Mesenchymal stem cell (in vitro differentiated cells and primary cell): Measurements from ENCODE around the gene COL3A1.

ENCODE experiments used
- DNase-seq: peaks from one replicate; pipeline ENCODE4 v3.0.0-alpha.2; 2013
- H2AFZ ChIP-seq: one replicate; pipeline ENCODE4 v1.6.1; 2013; ENCODE audit warnings: low read depth, mild to moderate bottlenecking, control low read depth, inconsistent platforms, low read length, moderate library complexity
- H2AK5ac ChIP-seq: 2 replicates; pipeline ENCODE4 v1.6.1; 2013; ENCODE audit warnings: low read length, moderate library complexity, mild to moderate bottlenecking, inconsistent platforms; ENCODE audit not compliant: severe bottlenecking
- H2BK120ac ChIP-seq: one replicate; pipeline ENCODE4 v1.6.1; 2013; ENCODE audit warnings: low read depth, mild to moderate bottlenecking, inconsistent platforms, low read length, moderate library complexity
- H2BK12ac ChIP-seq, 2 experiments: one replicate each; pipeline ENCODE4 v1.6.1; 2013; ENCODE audit warnings: inconsistent platforms in 2 of 2, low read length in 2 of 2, mild to moderate bottlenecking in 2 of 2, moderate library complexity in 2 of 2, control low read depth in 1 of 2
- H2BK15ac ChIP-seq: one replicate; pipeline ENCODE4 v1.6.1; 2013; ENCODE audit warnings: mild to moderate bottlenecking, low read depth, inconsistent platforms; ENCODE audit not compliant: poor library complexity, severe bottlenecking
- H2BK5ac ChIP-seq: 2 replicates; pipeline ENCODE4 v1.6.1; 2013; ENCODE audit warnings: low read depth, mild to moderate bottlenecking, low read length, control low read depth, inconsistent platforms; ENCODE audit not compliant: poor library complexity, severe bottlenecking
- H3K14ac ChIP-seq, 2 experiments: one replicate each; pipeline ENCODE4 v1.6.1; 2013; ENCODE audit warnings: inconsistent platforms in 2 of 2, low read length in 2 of 2, control low read depth in 1 of 2, mild to moderate bottlenecking in 1 of 2, moderate library complexity in 1 of 2
- H3K18ac ChIP-seq, 2 experiments: one replicate each; pipeline ENCODE4 v1.6.1; 2013; ENCODE audit warnings: inconsistent platforms in 2 of 2, low read length in 2 of 2, control low read depth in 1 of 2, low read depth in 1 of 2, mild to moderate bottlenecking in 1 of 2
- H3K23ac ChIP-seq, 2 experiments: one replicate each; pipeline ENCODE4 v1.6.1; 2013; ENCODE audit warnings: inconsistent platforms in 2 of 2, low read length in 2 of 2, mild to moderate bottlenecking in 2 of 2, moderate library complexity in 2 of 2, control low read depth in 1 of 2
- H3K27ac ChIP-seq: 2 replicates; pipeline ENCODE4 v1.5.1; 2013; ENCODE audit warnings: mild to moderate bottlenecking, moderate library complexity, low read length, control low read depth, inconsistent platforms; ENCODE audit not compliant: poor library complexity, severe bottlenecking
- H3K27me3 ChIP-seq, 2 experiments: 2 replicates each; pipeline versions ENCODE4 v1.6.1 to v1.7.0; 2013; ENCODE audit warnings: low read length in 2 of 2, mild to moderate bottlenecking in 2 of 2, moderate library complexity in 2 of 2, control low read depth in 1 of 2, inconsistent platforms in 1 of 2; ENCODE audit not compliant: control insufficient read depth in 1 of 2, insufficient read depth in 1 of 2
- H3K36me3 ChIP-seq, 2 experiments: 2 replicates each; pipeline versions ENCODE4 v1.6.1 to v1.7.0; 2013; ENCODE audit warnings: low read length in 2 of 2, control low read depth in 1 of 2, inconsistent platforms in 1 of 2, low read depth in 1 of 2, mild to moderate bottlenecking in 1 of 2; ENCODE audit not compliant: insufficient read depth in 2 of 2, control insufficient read depth in 1 of 2
- H3K4ac ChIP-seq, 2 experiments: one replicate each; pipeline ENCODE4 v1.6.1; 2013; ENCODE audit warnings: inconsistent platforms in 2 of 2, low read length in 2 of 2, mild to moderate bottlenecking in 2 of 2, moderate library complexity in 2 of 2, control low read depth in 1 of 2, low read depth in 1 of 2
- H3K4me1 ChIP-seq: 2 replicates; pipeline ENCODE4 v1.6.1; 2013; ENCODE audit warnings: low read depth, low read length, control low read depth; ENCODE audit not compliant: control insufficient read depth, insufficient read depth
- H3K4me2 ChIP-seq: 2 replicates; pipeline ENCODE4 v1.6.1; 2013; ENCODE audit warnings: low read length, mild to moderate bottlenecking, inconsistent platforms; ENCODE audit not compliant: poor library complexity, severe bottlenecking
- H3K4me3 ChIP-seq, 2 experiments: 2 replicates each; pipeline versions ENCODE4 v1.5.1 to v1.7.0; 2013; ENCODE audit warnings: low read length in 2 of 2, mild to moderate bottlenecking in 2 of 2, control low read depth in 1 of 2, low read depth in 1 of 2; ENCODE audit not compliant: insufficient read depth in 1 of 2
- H3K79me1 ChIP-seq: replicated peaks from 2 replicates; pipeline ENCODE4 v1.6.1; 2013; ENCODE audit warnings: mild to moderate bottlenecking, control low read depth, low read length, inconsistent platforms; ENCODE audit not compliant: poor library complexity, severe bottlenecking
- H3K9ac ChIP-seq: 2 replicates; pipeline ENCODE4 v1.7.0; 2013; ENCODE audit warnings: mild to moderate bottlenecking, low read length, moderate library complexity
- H3K9me3 ChIP-seq: 2 replicates; pipeline ENCODE4 v1.7.0; 2013; ENCODE audit warnings: mild to moderate bottlenecking, low read length; ENCODE audit not compliant: control insufficient read depth
- H4K8ac ChIP-seq: one replicate; pipeline ENCODE4 v1.6.1; 2013; ENCODE audit warnings: inconsistent platforms, mild to moderate bottlenecking, low read length, moderate library complexity
- H4K91ac ChIP-seq: one replicate; pipeline ENCODE4 v1.6.1; 2013; ENCODE audit warnings: mild to moderate bottlenecking, low read length, inconsistent platforms
- WGBS: methylation state at CpG from one replicate; pipeline ENCODE4 v1.1.7; 2013; ENCODE audit warnings: mixed read lengths; 5-methylcytosine and 5-hydroxymethylcytosine counted together

COL3A1 gene

DNA sequence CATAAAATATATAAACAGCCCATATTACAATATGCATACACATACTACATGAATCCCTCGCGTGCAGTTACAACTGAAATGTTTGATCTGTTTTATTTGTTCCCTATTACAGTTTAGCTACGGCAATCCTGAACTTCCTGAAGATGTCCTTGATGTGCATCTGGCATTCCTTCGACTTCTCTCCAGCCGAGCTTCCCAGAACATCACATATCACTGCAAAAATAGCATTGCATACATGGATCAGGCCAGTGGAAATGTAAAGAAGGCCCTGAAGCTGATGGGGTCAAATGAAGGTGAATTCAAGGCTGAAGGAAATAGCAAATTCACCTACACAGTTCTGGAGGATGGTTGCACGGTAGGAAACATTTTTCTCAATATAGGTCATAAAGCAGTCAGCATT, 36.4 kb downstream of the COL3A1 start:
- no peaks in the 10 kb centered on the region for H3K9me3 ChIP-seq
- H3K36me3 ChIP-seq, result peaks cover 16 to 75% of the 10 kb centered on the region in 2 experiments
- no peak overlapping the region for H4K91ac ChIP-seq
- no peak overlapping the region for H2AFZ ChIP-seq
- H3K4me1 ChIP-seq, result no peaks in the 10 kb centered on the region
- no peak overlapping the region for H2BK120ac ChIP-seq
- H2BK5ac ChIP-seq, result no peak overlapping the region
- H3K14ac ChIP-seq, result no peak overlapping the region
- H3K27me3 ChIP-seq, result no peaks in the 10 kb centered on the region
- no peak overlapping the region for H3K4me3 ChIP-seq
- WGBS, result 100% methylated on average over 3 of the region's 6 CpGs
- H4K8ac ChIP-seq, result no peak overlapping the region
- H3K23ac ChIP-seq, result no peak overlapping the region
- no peak overlapping the region for H3K4me2 ChIP-seq
- H2BK12ac ChIP-seq, result no peak overlapping the region
- DNase-seq, result no peak
- no peak overlapping the region for H3K18ac ChIP-seq
- no peak overlapping the region for H3K4ac ChIP-seq
- H3K27ac ChIP-seq, result no peak overlapping the region
- no peaks in the 10 kb centered on the region for H3K79me1 ChIP-seq
- no peak overlapping the region for H2BK15ac ChIP-seq
- no peak overlapping the region for H2AK5ac ChIP-seq
- peak overlapping the region; percentile 41 for H3K9ac ChIP-seq

GRCh38 chr2:189012351-189012750, 38.2 kb downstream of the COL3A1 start:
- WGBS, result 89% methylated on average over 1 of the region's 1 CpG
- Histone ChIP-seq H3K23ac (no peak overlapping the region), H3K4me3 (no peak overlapping the region), H3K4me1 (no peaks in the 10 kb centered on the region), H3K14ac (no peak overlapping the region), H4K8ac (no peak overlapping the region), H2BK120ac (no peak overlapping the region), H3K27me3 (no peaks in the 10 kb centered on the region), H2AFZ (no peak overlapping the region), H3K4ac (no peak overlapping the region), H3K9me3 (no peaks in the 10 kb centered on the region), H3K79me1 (no peaks in the 10 kb centered on the region), H3K18ac (no peak overlapping the region), H2BK12ac (no peak overlapping the region), H3K27ac (no peak overlapping the region), H3K36me3 (peaks cover 12 to 58% of the 10 kb centered on the region in 2 experiments), H2BK5ac (no peak overlapping the region), H3K9ac (peak overlapping the region; percentile 41), H3K4me2 (no peak overlapping the region), H2AK5ac (no peak overlapping the region), H2BK15ac (no peak overlapping the region), H4K91ac (no peak overlapping the region)
- DNase-seq, result no peak

GRCh38 chr2:189013031-189013430, 38.9 kb downstream of the COL3A1 start:
- Histone ChIP-seq H3K36me3 (peaks cover 6 to 51% of the 10 kb centered on the region in 2 experiments), H2BK5ac (no peak overlapping the region), H2BK12ac (no peak overlapping the region), H2AK5ac (no peak overlapping the region), H3K27ac (no peak overlapping the region), H2BK120ac (no peak overlapping the region), H3K4me1 (no peaks in the 10 kb centered on the region), H3K18ac (no peak overlapping the region), H4K91ac (no peak overlapping the region), H3K23ac (no peak overlapping the region), H3K14ac (no peak overlapping the region), H3K4ac (no peak overlapping the region), H2BK15ac (no peak overlapping the region), H3K4me2 (no peak overlapping the region), H3K9me3 (no peaks in the 10 kb centered on the region), H4K8ac (no peak overlapping the region), H2AFZ (no peak overlapping the region), H3K4me3 (no peak overlapping the region), H3K9ac (no peak overlapping the region), H3K27me3 (no peaks in the 10 kb centered on the region), H3K79me1 (no peaks in the 10 kb centered on the region)
- no peak for DNase-seq
- WGBS, result no CpG with 5 or more reads among the region's 3 CpGs

- Histone ChIP-seq H3K27ac (peak overlapping the region; percentile 48), H3K36me3 (peaks cover 3 to 43% of the 10 kb centered on the region in 2 experiments), H2AK5ac (no peak overlapping the region), H3K18ac (peak overlapping the region in 1 of 2 experiments; percentile 34), H3K4me3 (no peak overlapping the region), H2AFZ (no peak overlapping the region), H3K23ac (no peak overlapping the region), H3K79me1 (no peaks in the 10 kb centered on the region), H3K4me1 (no peaks in the 10 kb centered on the region), H3K4ac (no peak overlapping the region), H2BK5ac (no peak overlapping the region), H2BK15ac (no peak overlapping the region), H4K91ac (no peak overlapping the region), H3K9ac (peak overlapping the region; percentile 62), H2BK12ac (no peak overlapping the region), H3K9me3 (no peaks in the 10 kb centered on the region), H3K4me2 (no peak overlapping the region), H2BK120ac (no peak overlapping the region), H4K8ac (no peak overlapping the region), H3K27me3 (no peaks in the 10 kb centered on the region), H3K14ac (no peak overlapping the region)
- peak; percentile 65 for DNase-seq
- WGBS, result 81% methylated on average over 1 of the region's 2 CpGs
Measured at GRCh38 chr2:189013671-189014448, 39.7 kb downstream of the COL3A1 start.
